Measurements from ENCODE around the gene IFNG-AS1.
A peak's percentile ranks its signal among the peaks of the same experiment; 100 is the strongest.

The IFNG-AS1 gene

GRCh38 chr12:67989184-67989920 is at the start of gene IFNG-AS1:
Gene IFNG-AS1 (plus strand): TSS chr12:67989447.
- DNase-seq = no peak

GRCh38 chr12:67939611-67940010 is 49.6 kb upstream of the IFNG-AS1 start:
- DNase-seq = no peak

GRCh38 chr12:67940780-67941243 is 48.4 kb upstream of the IFNG-AS1 start:
- DNase-seq = no peak

- DNase-seq = no peak
Measured at GRCh38 chr12:67942724-67943123, 46.5 kb upstream of the IFNG-AS1 start.

- peak; percentile 9 to 74 for DNase-seq
Measured at GRCh38 chr12:67943141-67943892, 45.9 kb upstream of the IFNG-AS1 start.

- no peak for DNase-seq
Measured at GRCh38 chr12:67944093-67944492, 45.2 kb upstream of the IFNG-AS1 start.

- no peak for DNase-seq
Measured at GRCh38 chr12:67952787-67953186, 36.5 kb upstream of the IFNG-AS1 start.

GRCh38 chr12:67957383-67957782 is 31.9 kb upstream of the IFNG-AS1 start:
- DNase-seq = no peak

- no peak for DNase-seq
Measured at GRCh38 chr12:67958187-67958586, 31.1 kb upstream of the IFNG-AS1 start.

GRCh38 chr12:67964456-67964855 is 24.8 kb upstream of the IFNG-AS1 start:
- peak in 1 of 2 experiments; percentile 9 for DNase-seq

- DNase-seq = no peak
Measured at GRCh38 chr12:67966560-67966959, 22.7 kb upstream of the IFNG-AS1 start.

GRCh38 chr12:67968321-67968720 is 20.9 kb upstream of the IFNG-AS1 start:
- no peak for DNase-seq

GRCh38 chr12:67968725-67969124 is 20.5 kb upstream of the IFNG-AS1 start:
- no peak for DNase-seq

- DNase-seq = no peak
Measured at GRCh38 chr12:67969134-67969802, 20.0 kb upstream of the IFNG-AS1 start.

GRCh38 chr12:67977668-67978067 is 11.6 kb upstream of the IFNG-AS1 start:
- DNase-seq = no peak

GRCh38 chr12:67980391-67980790 is 8.9 kb upstream of the IFNG-AS1 start:
- DNase-seq = no peak

- DNase-seq = no peak
Measured at GRCh38 chr12:67981287-67982162, 7.7 kb upstream of the IFNG-AS1 start.

GRCh38 chr12:67982164-67982563 is 7.1 kb upstream of the IFNG-AS1 start:
- DNase-seq = no peak

GRCh38 chr12:67986632-67987031 is 2.6 kb upstream of the IFNG-AS1 start:
- DNase-seq = no peak

GRCh38 chr12:67988601-67989021 is 636 bp upstream of the IFNG-AS1 start:
- no peak for DNase-seq

- DNase-seq = no peak
Measured at GRCh38 chr12:67991158-67991557, 1.9 kb downstream of the IFNG-AS1 start.

- DNase-seq = no peak
Measured at GRCh38 chr12:67993143-67993542, 3.9 kb downstream of the IFNG-AS1 start.

- no peak for DNase-seq
Measured at GRCh38 chr12:67994046-67994445, 4.8 kb downstream of the IFNG-AS1 start.

Data from NCI-H524 (cell line).